GM23338 (cell line): ENCODE data around the gene CSKMT. TPM values are rescaled to one million over a fixed set of nuclear protein-coding genes. Genes with fewer than 3 reads are reported as not detected.

Source experiments
- ATAC-seq: fragments of 200-7000 bp; cut with Tn5 transposase; 3 replicates; pipeline ENCODE4 v1.9.1; 2020
- DNase-seq: peaks from one replicate; pipeline ENCODE4 v3.0.0-alpha.2; 2015; ENCODE audit warnings: low spot score
- H2AFZ ChIP-seq: fragments of 200-600 bp; sonication (generic); 2 replicates; pipeline ENCODE4 v1.8.0; 2016; ENCODE audit warnings: antibody characterized with exemption, mild to moderate bottlenecking, moderate library complexity
- H3F3A ChIP-seq: fragments of 200-600 bp; sonication (generic); replicated peaks from 2 replicates; pipeline ENCODE4 v1.8.0; 2017; ENCODE audit warnings: antibody characterized with exemption, mixed run types, low read depth
- H3K27ac ChIP-seq: fragments of 200-600 bp; sonication (generic); 2 replicates; pipeline ENCODE4 v1.6.1; 2016; ENCODE audit warnings: low read depth
- H3K27me3 ChIP-seq: fragments of 200-600 bp; sonication (generic); 2 replicates; pipeline ENCODE4 v1.8.0; 2016; ENCODE audit warnings: mild to moderate bottlenecking, mixed run types, moderate library complexity; ENCODE audit not compliant: insufficient read depth
- H3K36me3 ChIP-seq: fragments of 200-600 bp; sonication (generic); 2 replicates; pipeline ENCODE4 v1.8.0; 2016; ENCODE audit warnings: mild to moderate bottlenecking; ENCODE audit not compliant: insufficient read depth
- H3K4me1 ChIP-seq: fragments of 200-600 bp; sonication (generic); 2 replicates; pipeline ENCODE4 v1.8.0; 2016; ENCODE audit warnings: mild to moderate bottlenecking, moderate library complexity; ENCODE audit not compliant: insufficient read depth
- H3K4me2 ChIP-seq: fragments of 200-600 bp; sonication (generic); 2 replicates; pipeline ENCODE4 v1.7.1; 2017; ENCODE audit warnings: mixed run types
- H3K4me3 ChIP-seq: fragments of 200-600 bp; sonication (generic); 2 replicates; pipeline ENCODE4 v1.6.1; 2016; ENCODE audit warnings: mixed run types
- H3K79me2 ChIP-seq: fragments of 200-600 bp; sonication (generic); replicated peaks from 2 replicates; pipeline ENCODE4 v1.8.0; 2017; ENCODE audit warnings: mild to moderate bottlenecking; ENCODE audit not compliant: insufficient read depth
- H3K9me2 ChIP-seq: fragments of 200-600 bp; sonication (generic); 2 replicates; pipeline ENCODE4 v1.8.0; 2017; ENCODE audit not compliant: insufficient read depth
- H4K20me1 ChIP-seq: fragments of 200-600 bp; sonication (generic); replicated peaks from 2 replicates; pipeline ENCODE4 v1.8.0; 2017; ENCODE audit warnings: mild to moderate bottlenecking; ENCODE audit not compliant: insufficient read depth
- H3K27ac Mint-ChIP-seq: 2 replicates; pipeline ENCODE4 v1.8.0; 2020; ENCODE audit warnings: inconsistent platforms, mild to moderate bottlenecking, moderate library complexity, mixed read lengths
- H3K27me3 Mint-ChIP-seq: 3 replicates; pipeline ENCODE4 v1.8.0; 2022; ENCODE audit warnings: low read depth, mild to moderate bottlenecking, moderate library complexity, mixed read lengths, inconsistent platforms; ENCODE audit not compliant: insufficient read depth, poor library complexity
- H3K36me3 Mint-ChIP-seq: 3 replicates; pipeline ENCODE4 v1.8.0; 2021; ENCODE audit warnings: low read depth, mild to moderate bottlenecking, inconsistent platforms, moderate library complexity, mixed read lengths
- H3K4me1 Mint-ChIP-seq: 3 replicates; pipeline ENCODE4 v1.8.0; 2020; ENCODE audit warnings: mild to moderate bottlenecking, inconsistent platforms, mixed read lengths
- H3K4me3 Mint-ChIP-seq: 3 replicates; pipeline ENCODE4 v1.8.0; 2021; ENCODE audit warnings: moderate library complexity, mild to moderate bottlenecking, inconsistent platforms, mixed read lengths
- H3K9me3 Mint-ChIP-seq: 3 replicates; pipeline ENCODE4 v1.8.0; 2020; ENCODE audit warnings: moderate library complexity, mild to moderate bottlenecking, inconsistent platforms, mixed read lengths
- CREB1 ChIP-seq: fragments of 250-450 bp; sonication (Bioruptor Pico); IDR thresholded peaks from 2 replicates; pipeline ENCODE4 v1.5.0; 2020; ENCODE audit warnings: low read depth, mild to moderate bottlenecking, moderate library complexity
- EZH2 ChIP-seq: fragments of 200-600 bp; sonication (generic); IDR thresholded peaks from one replicate; pipeline ENCODE4 v1.8.0; 2017; ENCODE audit warnings: antibody characterized with exemption, mild to moderate bottlenecking, low read depth; ENCODE audit not compliant: unreplicated experiment
- EZH2phosphoT487 ChIP-seq: fragments of 200-600 bp; sonication (generic); IDR thresholded peaks from one replicate; pipeline ENCODE4 v1.8.1; 2018; ENCODE audit warnings: antibody characterized with exemption; ENCODE audit not compliant: unreplicated experiment
- JUNB ChIP-seq: IDR thresholded peaks from one replicate; pipeline ENCODE4 v1.6.1; 2016; ENCODE audit warnings: antibody characterized with exemption; ENCODE audit not compliant: unreplicated experiment
- NANOG ChIP-seq: IDR thresholded peaks from 2 replicates; pipeline ENCODE4 v1.6.1; 2016; ENCODE audit warnings: antibody characterized with exemption, borderline replicate concordance
- POLR2AphosphoS5 ChIP-seq: IDR thresholded peaks from 2 replicates; pipeline ENCODE4 v1.6.1; 2016; ENCODE audit warnings: antibody characterized with exemption, low read depth
- STAT1 ChIP-seq: IDR thresholded peaks from one replicate; pipeline ENCODE4 v1.6.1; 2016; ENCODE audit warnings: antibody characterized with exemption; ENCODE audit not compliant: unreplicated experiment
- ZNF331 ChIP-seq: fragments of 250-450 bp; sonication (Bioruptor Pico); IDR thresholded peaks from 2 replicates; pipeline ENCODE4 v1.5.0; 2020; ENCODE audit warnings: low read depth, mild to moderate bottlenecking, moderate library complexity
- polyA plus RNA-seq: library from polyadenylated mRNA; unstranded; fragments of >200 nt; fragmentation: Nextera tagmentation; extraction: Ambion mirVana; gene quantifications from 2 replicates; pipeline ENCODE4 v1.2.1, GENCODE V29; 2016
- total RNA-seq: library from RNA; depleted of rRNA; stranded (reverse); fragments of >200 nt; shearing (Covaris generic); gene quantifications from 2 replicates; pipeline ENCODE4 v1.2.3, GENCODE V29; 2014
- TF ChIP-seq, protein P1 (sequence below): IDR thresholded peaks from 2 replicates; pipeline ENCODE4 v1.6.1; 2016; ENCODE audit warnings: antibody characterized with exemption

Gene CSKMT
- total and polyA plus RNA-seq, 2 experiments from 2014 or later = 8.0 to 25.6 TPM

GRCh38 chr11:62647609-62648005 is 17.5 kb upstream of the CSKMT start:
- peaks cover 19% of the 10 kb centered on the region for H4K20me1 ChIP-seq
- H3K79me2 ChIP-seq = peaks cover 55% of the 10 kb centered on the region
- H3K4me3 ChIP-seq = no peak overlapping the region
- no peak for TF ChIP-seq POLR2AphosphoS5
- no peak for TF ChIP-seq NANOG
- TF ChIP-seq EZH2 = no peak
- H3K4me1 ChIP-seq = peaks cover 7% of the 10 kb centered on the region; the same call in 1 of the 2 replicates
- no peaks in the 10 kb centered on the region for H3K9me2 ChIP-seq
- H3K36me3 ChIP-seq = peaks cover 10% of the 10 kb centered on the region; the same call in 1 of the 2 replicates
- Mint-ChIP-seq H3K9me3 (peaks cover 2% of the 10 kb centered on the region; the same call in 1 of the 3 replicates), H3K27me3 (peaks cover 10% of the 10 kb centered on the region), H3K27ac (no peak overlapping the region), H3K4me1 (peaks cover 16% of the 10 kb centered on the region), H3K4me3 (no peak overlapping the region; the same call in 2 of the 3 replicates), H3K36me3 (peaks cover 38% of the 10 kb centered on the region)
- no peak overlapping the region for H3K4me2 ChIP-seq
- H3K27ac ChIP-seq = no peak overlapping the region
- no peak overlapping the region for H2AFZ ChIP-seq
- no peak for ATAC-seq
- H3K27me3 ChIP-seq = no peaks in the 10 kb centered on the region
- DNase-seq = no peak
- H3F3A ChIP-seq = peaks cover 20% of the 10 kb centered on the region; the same call in 1 of the 2 replicates

DNA sequence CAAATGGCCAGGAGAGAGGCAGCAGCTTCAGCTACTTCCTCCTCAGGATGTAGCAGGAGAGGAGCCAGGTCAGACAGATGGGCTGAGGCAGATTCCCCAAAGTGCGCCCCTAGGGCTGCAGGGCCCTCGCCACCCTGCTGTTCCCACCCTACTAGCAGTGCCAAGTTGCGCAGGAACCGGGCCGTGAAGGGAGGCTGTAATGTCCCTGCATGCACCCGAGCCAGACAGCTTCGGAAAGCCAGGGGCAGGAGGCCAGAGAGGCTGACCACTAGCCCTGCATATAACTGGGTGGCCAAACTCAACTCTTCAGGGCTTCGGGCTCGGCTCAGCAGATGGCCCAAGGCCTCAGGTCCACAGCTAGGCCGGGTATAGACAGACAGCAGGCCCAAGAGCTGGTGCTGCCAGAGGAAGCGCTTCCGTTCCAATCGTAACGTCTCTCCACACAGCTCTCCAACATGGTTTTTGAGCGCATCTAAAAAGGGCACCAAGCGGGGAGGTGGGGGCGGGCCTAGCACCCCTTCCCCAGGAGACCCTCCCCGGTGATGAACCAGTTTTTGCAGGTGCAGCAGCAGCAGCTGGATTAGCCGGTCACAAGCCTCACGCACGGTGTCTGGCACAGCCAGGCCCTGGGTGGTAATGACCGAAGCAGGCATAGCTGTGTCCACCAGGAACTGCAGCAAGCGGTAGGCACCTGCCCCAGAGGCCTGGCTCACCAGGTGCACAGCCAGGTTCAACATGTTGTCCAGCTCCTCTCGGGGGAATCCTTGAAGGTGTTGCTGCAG is 16.7 kb upstream of the CSKMT start:
- Histone ChIP-seq H3K4me3 (no peak overlapping the region), H3K4me1 (peaks cover 9% of the 10 kb centered on the region; the same call in 1 of the 2 replicates), H3K4me2 (no peak overlapping the region), H3K79me2 (peaks cover 52% of the 10 kb centered on the region), H3K27me3 (no peaks in the 10 kb centered on the region), H3K27ac (no peak overlapping the region), H4K20me1 (peaks cover 13% of the 10 kb centered on the region), H3K36me3 (peaks cover 10% of the 10 kb centered on the region; the same call in 1 of the 2 replicates), H2AFZ (no peak overlapping the region), H3F3A (peaks cover 22% of the 10 kb centered on the region; the same call in 1 of the 2 replicates), H3K9me2 (no peaks in the 10 kb centered on the region)
- Mint-ChIP-seq H3K4me1 (peaks cover 18% of the 10 kb centered on the region), H3K36me3 (peaks cover 32% of the 10 kb centered on the region), H3K9me3 (peaks cover 2% of the 10 kb centered on the region; the same call in 1 of the 3 replicates), H3K27me3 (peaks cover 13% of the 10 kb centered on the region), H3K27ac (no peak overlapping the region), H3K4me3 (no peak overlapping the region; the same call in 2 of the 3 replicates)
- ATAC-seq = no peak
- TF ChIP-seq POLR2AphosphoS5 = no peak
- TF ChIP-seq EZH2 = no peak
- no peak for TF ChIP-seq ZNF331 (CRISPR knock-in tag)
- TF ChIP-seq, protein P1, sequence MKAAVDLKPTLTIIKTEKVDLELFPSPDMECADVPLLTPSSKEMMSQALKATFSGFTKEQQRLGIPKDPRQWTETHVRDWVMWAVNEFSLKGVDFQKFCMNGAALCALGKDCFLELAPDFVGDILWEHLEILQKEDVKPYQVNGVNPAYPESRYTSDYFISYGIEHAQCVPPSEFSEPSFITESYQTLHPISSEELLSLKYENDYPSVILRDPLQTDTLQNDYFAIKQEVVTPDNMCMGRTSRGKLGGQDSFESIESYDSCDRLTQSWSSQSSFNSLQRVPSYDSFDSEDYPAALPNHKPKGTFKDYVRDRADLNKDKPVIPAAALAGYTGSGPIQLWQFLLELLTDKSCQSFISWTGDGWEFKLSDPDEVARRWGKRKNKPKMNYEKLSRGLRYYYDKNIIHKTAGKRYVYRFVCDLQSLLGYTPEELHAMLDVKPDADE = no peak
- no peak for TF ChIP-seq CREB1
- no peak for TF ChIP-seq EZH2phosphoT487
- TF ChIP-seq STAT1 = no peak
- no peak for TF ChIP-seq JUNB
- no peak for TF ChIP-seq NANOG
- DNase-seq = no peak
